ENCODE measurements around the gene SLMAP. TPM values are rescaled to one million over a fixed set of nuclear protein-coding genes. Genes with fewer than 3 reads are reported as not detected.

Gene SLMAP
- total RNA-seq, 1 donor from 2014 or later, result 53.2 TPM

- H3K27ac ChIP-seq (ENCODE audit: low read depth, low read length), result no peak overlapping the region
These were observed 14.1 kb downstream of the SLMAP start for GRCh38 chr3:57770009-57770827.

GRCh38 chr3:57772251-57772650 lies 16.1 kb downstream of the SLMAP start:
- H3K9ac ChIP-seq (ENCODE audit: low read depth in 1 of 3, low read length in 3 of 3), result no peak overlapping the region

More at GRCh38 chr3:57770009-57770827, 14.1 kb downstream of the SLMAP start:
- Histone ChIP-seq H3K9ac (ENCODE audit: low read depth in 1 of 3, low read length in 3 of 3) (no peak overlapping the region), H3K36me3 (ENCODE audit: control insufficient read depth in 3 of 3, insufficient read depth in 3 of 3, low read length in 3 of 3) (no peaks in the 10 kb centered on the region), H3K4me3 (ENCODE audit: low read length in 3 of 3) (no peak overlapping the region), H3K27me3 (ENCODE audit: control insufficient read depth in 3 of 3, insufficient read depth in 3 of 3, low read length in 3 of 3) (no peaks in the 10 kb centered on the region), H3K4me1 (ENCODE audit: control insufficient read depth in 3 of 3, insufficient read depth in 3 of 3, low read length in 3 of 3) (peaks cover 4 to 9% (median 8%) of the 10 kb centered on the region in 3 donors), H3K9me3 (ENCODE audit: control insufficient read depth in 3 of 3, low read length in 3 of 3) (no peaks in the 10 kb centered on the region)

GRCh38 chr3:57777774-57778173 lies 21.7 kb downstream of the SLMAP start:
- Histone ChIP-seq H3K27ac (ENCODE audit: low read depth, low read length) (no peak overlapping the region), H3K9ac (ENCODE audit: low read depth in 1 of 3, low read length in 3 of 3) (no peak overlapping the region), H3K36me3 (ENCODE audit: control insufficient read depth in 3 of 3, insufficient read depth in 3 of 3, low read length in 3 of 3) (no peaks in the 10 kb centered on the region), H3K27me3 (ENCODE audit: control insufficient read depth in 3 of 3, insufficient read depth in 3 of 3, low read length in 3 of 3) (no peaks in the 10 kb centered on the region), H3K9me3 (ENCODE audit: control insufficient read depth in 3 of 3, low read length in 3 of 3) (no peaks in the 10 kb centered on the region), H3K4me3 (ENCODE audit: low read length in 3 of 3) (no peak overlapping the region), H3K4me1 (ENCODE audit: control insufficient read depth in 3 of 3, insufficient read depth in 3 of 3, low read length in 3 of 3) (peaks cover 0 to 3% (median 1%) of the 10 kb centered on the region in 3 donors)

More at GRCh38 chr3:57772251-57772650, 16.1 kb downstream of the SLMAP start:
- Histone ChIP-seq H3K36me3 (ENCODE audit: control insufficient read depth in 3 of 3, insufficient read depth in 3 of 3, low read length in 3 of 3) (no peaks in the 10 kb centered on the region), H3K27me3 (ENCODE audit: control insufficient read depth in 3 of 3, insufficient read depth in 3 of 3, low read length in 3 of 3) (no peaks in the 10 kb centered on the region), H3K4me3 (ENCODE audit: low read length in 3 of 3) (no peak overlapping the region), H3K27ac (ENCODE audit: low read depth, low read length) (no peak overlapping the region), H3K9me3 (ENCODE audit: control insufficient read depth in 3 of 3, low read length in 3 of 3) (no peaks in the 10 kb centered on the region), H3K4me1 (ENCODE audit: control insufficient read depth in 3 of 3, insufficient read depth in 3 of 3, low read length in 3 of 3) (peaks cover 4 to 9% (median 8%) of the 10 kb centered on the region in 3 donors)

DNA sequence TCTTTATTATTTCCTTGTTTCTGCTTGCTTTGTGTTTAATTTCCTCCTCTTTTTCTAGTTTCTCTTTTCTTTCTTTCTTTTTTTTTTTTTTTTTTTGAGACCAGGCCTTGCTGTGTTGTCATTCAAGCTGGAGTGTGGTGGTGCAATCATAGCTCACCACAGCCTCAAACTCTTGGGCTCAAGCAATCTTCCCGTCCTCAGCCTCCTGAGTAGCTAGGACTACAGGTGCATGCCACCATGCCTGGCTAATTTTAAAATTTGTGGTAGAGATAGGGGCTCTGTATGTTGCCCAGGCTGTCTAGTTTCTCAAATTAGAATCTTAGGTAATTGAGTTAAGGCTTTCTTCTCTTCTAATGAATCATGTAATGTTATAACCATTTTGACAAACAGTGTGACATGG lies 22.4 kb downstream of the SLMAP start:
- Histone ChIP-seq H3K9ac (ENCODE audit: low read depth in 1 of 3, low read length in 3 of 3) (no peak overlapping the region), H3K4me1 (ENCODE audit: control insufficient read depth in 3 of 3, insufficient read depth in 3 of 3, low read length in 3 of 3) (peaks cover 2 to 4% (median 3%) of the 10 kb centered on the region in 3 donors), H3K9me3 (ENCODE audit: control insufficient read depth in 3 of 3, low read length in 3 of 3) (no peaks in the 10 kb centered on the region), H3K27ac (ENCODE audit: low read depth, low read length) (no peak overlapping the region), H3K4me3 (ENCODE audit: low read length in 3 of 3) (no peak overlapping the region), H3K36me3 (ENCODE audit: control insufficient read depth in 3 of 3, insufficient read depth in 3 of 3, low read length in 3 of 3) (no peaks in the 10 kb centered on the region), H3K27me3 (ENCODE audit: control insufficient read depth in 3 of 3, insufficient read depth in 3 of 3, low read length in 3 of 3) (no peaks in the 10 kb centered on the region)

GRCh38 chr3:57779666-57780065 lies 23.6 kb downstream of the SLMAP start:
- Histone ChIP-seq H3K9me3 (ENCODE audit: control insufficient read depth in 3 of 3, low read length in 3 of 3) (no peaks in the 10 kb centered on the region), H3K4me1 (ENCODE audit: control insufficient read depth in 3 of 3, insufficient read depth in 3 of 3, low read length in 3 of 3) (peaks cover 2 to 7% (median 3%) of the 10 kb centered on the region in 3 donors), H3K4me3 (ENCODE audit: low read length in 3 of 3) (no peak overlapping the region), H3K36me3 (ENCODE audit: control insufficient read depth in 3 of 3, insufficient read depth in 3 of 3, low read length in 3 of 3) (no peaks in the 10 kb centered on the region), H3K9ac (ENCODE audit: low read depth in 1 of 3, low read length in 3 of 3) (no peak overlapping the region), H3K27ac (ENCODE audit: low read depth, low read length) (no peak overlapping the region), H3K27me3 (ENCODE audit: control insufficient read depth in 3 of 3, insufficient read depth in 3 of 3, low read length in 3 of 3) (no peaks in the 10 kb centered on the region)

GRCh38 chr3:57783186-57784088 lies 27.3 kb downstream of the SLMAP start:
- H3K27me3 ChIP-seq (ENCODE audit: control insufficient read depth in 3 of 3, insufficient read depth in 3 of 3, low read length in 3 of 3), result no peaks in the 10 kb centered on the region
- H3K9ac ChIP-seq (ENCODE audit: low read depth in 1 of 3, low read length in 3 of 3), result no peak overlapping the region
- no peaks in the 10 kb centered on the region for H3K36me3 ChIP-seq (ENCODE audit: control insufficient read depth in 3 of 3, insufficient read depth in 3 of 3, low read length in 3 of 3)
- peaks cover 2 to 7% (median 3%) of the 10 kb centered on the region in 3 donors for H3K4me1 ChIP-seq (ENCODE audit: control insufficient read depth in 3 of 3, insufficient read depth in 3 of 3, low read length in 3 of 3)
- no peak overlapping the region for H3K27ac ChIP-seq (ENCODE audit: low read depth, low read length)
- no peak overlapping the region for H3K4me3 ChIP-seq (ENCODE audit: low read length in 3 of 3)
- H3K9me3 ChIP-seq (ENCODE audit: control insufficient read depth in 3 of 3, low read length in 3 of 3), result no peaks in the 10 kb centered on the region

DNA sequence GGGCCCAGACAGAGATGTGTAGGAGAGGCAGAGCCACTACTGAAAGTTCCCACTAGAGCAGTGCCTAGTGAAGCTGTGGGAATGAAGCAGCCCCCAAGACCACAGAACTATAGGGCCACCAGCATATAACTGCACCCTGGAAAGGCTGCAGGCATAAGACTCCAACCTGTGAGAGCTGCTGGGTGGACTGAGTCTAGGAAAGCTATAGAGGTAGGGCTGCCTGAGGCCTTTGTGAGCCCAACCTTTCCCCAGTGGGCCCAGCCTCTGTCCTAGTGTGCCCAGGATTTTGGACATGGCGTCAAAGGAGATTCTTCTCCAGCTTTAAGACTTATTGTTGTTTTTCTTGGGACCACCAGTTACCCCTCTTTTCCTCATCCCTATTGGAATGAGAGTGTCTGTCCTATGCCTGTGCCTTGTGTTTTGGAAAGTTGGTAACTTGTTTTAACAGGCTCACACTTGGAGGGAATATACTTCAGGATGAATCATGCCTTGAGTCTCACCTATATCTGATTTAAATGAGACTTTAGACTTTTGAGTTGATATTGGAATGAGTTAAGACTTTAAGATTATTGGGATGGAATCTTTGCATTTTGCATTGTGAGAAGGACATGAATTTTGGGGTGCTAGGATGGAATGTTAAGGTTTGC lies 28.1 kb downstream of the SLMAP start:
- Histone ChIP-seq H3K36me3 (ENCODE audit: control insufficient read depth in 3 of 3, insufficient read depth in 3 of 3, low read length in 3 of 3) (no peaks in the 10 kb centered on the region), H3K27ac (ENCODE audit: low read depth, low read length) (no peak overlapping the region), H3K9me3 (ENCODE audit: control insufficient read depth in 3 of 3, low read length in 3 of 3) (no peaks in the 10 kb centered on the region), H3K9ac (ENCODE audit: low read depth in 1 of 3, low read length in 3 of 3) (no peak overlapping the region), H3K27me3 (ENCODE audit: control insufficient read depth in 3 of 3, insufficient read depth in 3 of 3, low read length in 3 of 3) (no peaks in the 10 kb centered on the region), H3K4me1 (ENCODE audit: control insufficient read depth in 3 of 3, insufficient read depth in 3 of 3, low read length in 3 of 3) (peaks cover 2 to 7% (median 3%) of the 10 kb centered on the region in 3 donors), H3K4me3 (ENCODE audit: low read length in 3 of 3) (no peak overlapping the region)

- Histone ChIP-seq H3K36me3 (ENCODE audit: control insufficient read depth in 3 of 3, insufficient read depth in 3 of 3, low read length in 3 of 3) (no peaks in the 10 kb centered on the region), H3K27me3 (ENCODE audit: control insufficient read depth in 3 of 3, insufficient read depth in 3 of 3, low read length in 3 of 3) (no peaks in the 10 kb centered on the region), H3K27ac (ENCODE audit: low read depth, low read length) (no peak overlapping the region), H3K4me3 (ENCODE audit: low read length in 3 of 3) (no peak overlapping the region), H3K4me1 (ENCODE audit: control insufficient read depth in 3 of 3, insufficient read depth in 3 of 3, low read length in 3 of 3) (peaks cover 2 to 7% (median 3%) of the 10 kb centered on the region in 3 donors), H3K9ac (ENCODE audit: low read depth in 1 of 3, low read length in 3 of 3) (no peak overlapping the region), H3K9me3 (ENCODE audit: control insufficient read depth in 3 of 3, low read length in 3 of 3) (no peaks in the 10 kb centered on the region)
These were observed 29.3 kb downstream of the SLMAP start for GRCh38 chr3:57785446-57785845.

GRCh38 chr3:57787867-57788623 lies 31.9 kb downstream of the SLMAP start:
- Histone ChIP-seq H3K27ac (ENCODE audit: low read depth, low read length) (no peak overlapping the region), H3K9me3 (ENCODE audit: control insufficient read depth in 3 of 3, low read length in 3 of 3) (no peaks in the 10 kb centered on the region), H3K36me3 (ENCODE audit: control insufficient read depth in 3 of 3, insufficient read depth in 3 of 3, low read length in 3 of 3) (no peaks in the 10 kb centered on the region), H3K27me3 (ENCODE audit: control insufficient read depth in 3 of 3, insufficient read depth in 3 of 3, low read length in 3 of 3) (no peaks in the 10 kb centered on the region), H3K9ac (ENCODE audit: low read depth in 1 of 3, low read length in 3 of 3) (no peak overlapping the region), H3K4me3 (ENCODE audit: low read length in 3 of 3) (no peak overlapping the region), H3K4me1 (ENCODE audit: control insufficient read depth in 3 of 3, insufficient read depth in 3 of 3, low read length in 3 of 3) (peaks cover 0 to 3% (median 2%) of the 10 kb centered on the region in 3 donors)

All from skeletal muscle tissue (tissue), 4 donors.